ENCODE results near the gene CCDC7. TPM values are rescaled to one million over a fixed set of nuclear protein-coding genes. Genes with fewer than 3 reads are reported as not detected.

Gene CCDC7
- polyA plus RNA-seq, 1 of the 3 experiments (the other 2 are of a cell fraction), result 0.44 TPM

DNA sequence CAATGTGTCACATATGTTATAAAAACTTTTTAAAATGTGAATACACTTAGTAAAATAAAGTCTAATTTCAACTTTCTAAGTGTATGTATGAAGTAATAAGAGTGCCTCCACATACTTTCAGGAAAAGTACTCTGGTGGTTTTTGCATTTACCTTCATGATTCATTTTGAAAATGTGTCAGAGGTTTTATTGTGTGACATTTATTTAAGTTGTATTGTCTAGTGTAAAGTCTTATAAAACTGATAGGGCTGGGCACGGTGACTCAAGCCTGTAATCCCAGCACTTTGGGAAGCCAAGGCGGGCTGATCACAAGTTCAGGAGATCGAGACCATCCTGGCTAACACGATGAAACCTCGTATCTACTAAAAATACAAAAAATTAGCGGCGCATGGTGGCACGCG lies 285.6 kb downstream of the CCDC7 start:
- Histone ChIP-seq H3K36me3 (replicated peaks in 1 of 2; ENCODE audit: control insufficient read depth in 1 of 2, insufficient read depth in 2 of 2, low read length in 1 of 2) (no peaks in the 10 kb centered on the region), H3K9me2 (no peaks in the 10 kb centered on the region; the same call in 1 of the 2 replicates), H4K20me1 (ENCODE audit: insufficient read depth) (no peaks in the 10 kb centered on the region), H3K27ac (ENCODE audit: low read depth in 2 of 2, low read length in 1 of 2) (no peak overlapping the region), H3K4me2 (no peak overlapping the region), H3K9ac (no peak overlapping the region), H3K4me1 (ENCODE audit: control insufficient read depth in 1 of 2, insufficient read depth in 2 of 2, low read depth in 1 of 2, low read length in 1 of 2) (no peaks in the 10 kb centered on the region), H3K79me2 (ENCODE audit: insufficient read depth) (no peaks in the 10 kb centered on the region), H3K4me3 (ENCODE audit: low read depth in 2 of 2, low read length in 1 of 2) (no peak overlapping the region), H3F3A (replicated peaks; ENCODE audit: insufficient read depth) (no peaks in the 10 kb centered on the region), H3K27me3 (ENCODE audit: insufficient read depth) (no peaks in the 10 kb centered on the region), H3K9me3 (no peaks in the 10 kb centered on the region), H2AFZ (ENCODE audit: low read depth) (no peak overlapping the region)
- ChIA-PET CTCF (no interaction called here), POLR2A (no interaction called here)
- no peak for DNase-seq
- WGBS (ENCODE audit: low lambda C conversion rate), result 86% methylated on average over 9 of the region's 9 CpGs
- TF ChIP-seq MEF2A (IDR thresholded peaks at IDR 0.05; ENCODE audit: borderline replicate concordance, low read depth), result no peak
- TF ChIP-seq MAX (IDR thresholded peaks at IDR 0.05; ENCODE audit: low read depth), result no peak
- TF ChIP-seq, protein P1, sequence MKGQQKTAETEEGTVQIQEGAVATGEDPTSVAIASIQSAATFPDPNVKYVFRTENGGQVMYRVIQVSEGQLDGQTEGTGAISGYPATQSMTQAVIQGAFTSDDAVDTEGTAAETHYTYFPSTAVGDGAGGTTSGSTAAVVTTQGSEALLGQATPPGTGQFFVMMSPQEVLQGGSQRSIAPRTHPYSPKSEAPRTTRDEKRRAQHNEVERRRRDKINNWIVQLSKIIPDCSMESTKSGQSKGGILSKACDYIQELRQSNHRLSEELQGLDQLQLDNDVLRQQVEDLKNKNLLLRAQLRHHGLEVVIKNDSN (IDR thresholded peaks at IDR 0.05; ENCODE audit: borderline replicate concordance, low read depth), result no peak
- TF ChIP-seq GABPA (IDR thresholded peaks at IDR 0.05; ENCODE audit: low read depth), result no peak
- no peak for TF ChIP-seq FOXM1 (IDR thresholded peaks at IDR 0.05; ENCODE audit: low read depth)
- TF ChIP-seq EZH2phosphoT487 (IDR thresholded peaks at IDR 0.05; ENCODE audit: borderline replicate concordance, low read depth), result no peak
- no peak for TF ChIP-seq POLR2AphosphoS5 (IDR thresholded peaks at IDR 0.05; ENCODE audit: low read depth, low read length)
- TF ChIP-seq REST (IDR thresholded peaks at IDR 0.05; ENCODE audit: low read depth, low read length), result no peak
- TF ChIP-seq CTCF (IDR thresholded peaks at IDR 0.05), result no peak
- no peak for TF ChIP-seq GATA2 (CRISPR knock-in tag; IDR thresholded peaks at IDR 0.05)
- no peak for TF ChIP-seq JUND (IDR thresholded peaks at IDR 0.05)
- no peak for TF ChIP-seq MXI1 (IDR thresholded peaks at IDR 0.05; ENCODE audit: low read depth, low read length)
- no peak for TF ChIP-seq NRF1 (IDR thresholded peaks at IDR 0.05; ENCODE audit: low read depth, low read length)

All from SK-N-SH (cell line).